ENCODE data around the gene DDX47.
A peak's percentile ranks its signal among the peaks of the same experiment; 100 is the strongest.
"Not testable (repeated sequence)": the region's sequence is repeated elsewhere in the genome, so short reads cannot be mapped to it uniquely, and the experiment has no call there.

DNA sequence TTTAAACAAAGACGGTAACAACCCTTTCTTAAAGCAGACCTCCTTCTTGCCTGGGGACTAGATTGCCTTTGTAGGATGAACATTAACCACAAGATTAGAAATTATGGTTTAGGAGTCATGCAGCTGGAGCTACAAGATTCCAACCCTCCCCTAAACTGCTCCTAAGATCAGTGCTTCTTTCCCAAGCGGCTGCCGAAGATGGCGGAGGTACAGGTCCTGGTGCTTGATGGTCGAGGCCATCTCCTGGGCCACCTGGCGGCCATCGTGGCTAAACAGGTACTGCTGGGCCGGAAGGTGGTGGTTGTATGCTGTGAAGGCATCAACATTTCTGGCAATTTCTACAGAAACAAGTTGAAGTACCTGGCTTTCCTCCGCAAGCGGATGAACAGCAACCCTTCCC is 62.2 kb downstream of the DDX47 start:
- TF ChIP-seq, protein P1, sequence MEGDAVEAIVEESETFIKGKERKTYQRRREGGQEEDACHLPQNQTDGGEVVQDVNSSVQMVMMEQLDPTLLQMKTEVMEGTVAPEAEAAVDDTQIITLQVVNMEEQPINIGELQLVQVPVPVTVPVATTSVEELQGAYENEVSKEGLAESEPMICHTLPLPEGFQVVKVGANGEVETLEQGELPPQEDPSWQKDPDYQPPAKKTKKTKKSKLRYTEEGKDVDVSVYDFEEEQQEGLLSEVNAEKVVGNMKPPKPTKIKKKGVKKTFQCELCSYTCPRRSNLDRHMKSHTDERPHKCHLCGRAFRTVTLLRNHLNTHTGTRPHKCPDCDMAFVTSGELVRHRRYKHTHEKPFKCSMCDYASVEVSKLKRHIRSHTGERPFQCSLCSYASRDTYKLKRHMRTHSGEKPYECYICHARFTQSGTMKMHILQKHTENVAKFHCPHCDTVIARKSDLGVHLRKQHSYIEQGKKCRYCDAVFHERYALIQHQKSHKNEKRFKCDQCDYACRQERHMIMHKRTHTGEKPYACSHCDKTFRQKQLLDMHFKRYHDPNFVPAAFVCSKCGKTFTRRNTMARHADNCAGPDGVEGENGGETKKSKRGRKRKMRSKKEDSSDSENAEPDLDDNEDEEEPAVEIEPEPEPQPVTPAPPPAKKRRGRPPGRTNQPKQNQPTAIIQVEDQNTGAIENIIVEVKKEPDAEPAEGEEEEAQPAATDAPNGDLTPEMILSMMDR (conservative IDR thresholded peaks at IDR 0.05; ENCODE audit: low read depth in 2 of 2): 0 out of 4 replicates have a peak, but pooled peaks of 1 of the 2 experiments have one; percentile 13
- TF ChIP-seq EZH2 (IDR thresholded peaks at IDR 0.05; ENCODE audit: low read depth, unreplicated experiment); CREB1 (CRISPR knock-in tag; IDR thresholded peaks at IDR 0.05; ENCODE audit: low read depth): not testable (repeated sequence)

Data from GM23338 (cell line).